GM19035 (cell line): Measurements from ENCODE around the gene CTPS2.
"Not testable (repeated sequence)": the region's sequence is repeated elsewhere in the genome, so short reads cannot be mapped to it uniquely, and the experiment has no call there.

Source experiments
- ATAC-seq: cut with Tn5 transposase; IDR thresholded peaks from one replicate; pipeline ENCODE4 v1.9.1; 2021; ENCODE audit not compliant: unreplicated experiment

Gene CTPS2

DNA sequence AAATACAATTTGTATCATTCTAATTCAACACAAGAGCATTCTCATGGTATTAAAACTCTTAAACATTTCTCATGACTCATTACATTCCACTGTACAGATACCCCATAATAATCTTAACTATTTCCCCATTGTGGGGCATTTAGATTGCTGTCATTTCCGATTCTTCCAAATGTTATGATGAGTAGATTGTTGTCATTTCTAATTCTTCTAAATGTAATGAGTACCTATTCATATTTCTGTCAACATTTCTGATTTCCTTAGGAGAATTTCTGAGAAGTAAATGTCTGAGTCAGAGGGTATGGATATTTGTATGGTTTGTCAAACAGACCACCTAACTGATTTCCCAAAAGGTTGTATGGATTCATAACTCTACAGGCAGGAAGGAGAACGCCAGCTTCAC, 54.2 kb downstream of the CTPS2 start:
- ATAC-seq = no peak

DNA sequence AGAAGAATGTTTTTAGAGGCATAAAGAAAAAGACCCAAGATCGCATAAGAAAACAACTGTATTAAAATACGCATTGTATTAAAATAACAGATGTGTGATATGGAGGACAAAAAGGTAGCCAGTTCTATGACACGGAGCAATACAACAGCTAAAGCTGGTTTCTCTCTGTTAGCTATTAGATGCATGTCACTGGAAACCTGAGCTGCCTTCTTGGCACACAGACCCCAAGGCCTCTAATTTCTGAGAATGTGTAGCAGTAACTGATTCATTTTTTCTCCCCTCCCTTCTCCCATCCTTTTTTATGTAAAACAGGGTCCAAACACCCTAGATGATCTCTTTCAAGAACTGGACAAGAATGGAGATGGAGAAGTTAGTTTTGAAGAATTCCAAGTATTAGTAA, 58.4 kb downstream of the CTPS2 start:
- no peak for ATAC-seq

DNA sequence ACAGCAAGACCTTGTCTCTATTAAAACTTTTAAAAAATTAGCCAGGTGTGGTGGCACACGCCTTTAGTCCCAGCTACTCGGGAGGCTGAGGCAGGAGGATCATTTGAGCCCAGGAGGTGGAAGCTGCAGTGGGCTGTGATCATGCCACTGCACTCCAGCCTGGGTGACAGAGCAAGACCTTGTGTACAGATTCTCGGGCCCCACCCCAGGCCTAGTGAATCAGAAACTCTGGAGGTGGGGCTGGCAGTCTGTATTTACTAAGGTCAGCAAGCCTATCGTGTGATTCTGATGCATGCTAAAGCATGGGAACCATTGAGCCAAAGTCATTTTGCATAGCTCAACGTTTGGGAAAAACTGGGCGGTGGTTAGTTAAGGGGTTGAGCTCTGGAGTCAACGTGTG, 59.0 kb downstream of the CTPS2 start:
- ATAC-seq = no peak

DNA sequence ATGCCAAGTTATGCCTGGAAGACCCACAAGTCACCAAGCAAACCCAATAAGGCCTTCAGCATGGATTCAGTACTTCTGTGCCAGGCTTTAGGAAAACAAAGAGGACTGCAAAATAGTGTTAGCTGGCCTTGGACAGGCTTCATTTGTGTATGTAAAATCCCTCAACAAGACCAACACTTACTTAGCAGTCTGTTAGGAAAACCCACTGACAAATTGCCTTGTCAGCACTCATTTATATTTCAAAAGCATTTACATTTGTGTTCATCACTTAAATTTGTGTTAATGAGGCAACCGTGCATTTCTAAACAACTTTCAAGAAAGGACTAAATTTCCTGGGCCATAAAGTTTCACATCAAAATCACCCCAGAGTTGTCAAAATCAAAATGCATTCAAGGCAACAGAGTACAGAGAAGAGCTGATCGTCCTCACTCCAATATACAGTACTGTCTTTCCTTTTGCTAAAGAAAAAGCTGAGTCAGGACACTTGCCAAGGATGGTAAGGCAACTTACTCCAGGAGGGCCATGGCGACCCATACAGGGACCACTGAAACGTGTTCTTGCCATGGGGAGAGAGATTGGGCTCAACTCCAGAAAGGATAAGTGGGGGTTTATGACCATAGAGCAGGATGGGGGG, 61.0 kb downstream of the CTPS2 start:
- ATAC-seq = no peak

DNA sequence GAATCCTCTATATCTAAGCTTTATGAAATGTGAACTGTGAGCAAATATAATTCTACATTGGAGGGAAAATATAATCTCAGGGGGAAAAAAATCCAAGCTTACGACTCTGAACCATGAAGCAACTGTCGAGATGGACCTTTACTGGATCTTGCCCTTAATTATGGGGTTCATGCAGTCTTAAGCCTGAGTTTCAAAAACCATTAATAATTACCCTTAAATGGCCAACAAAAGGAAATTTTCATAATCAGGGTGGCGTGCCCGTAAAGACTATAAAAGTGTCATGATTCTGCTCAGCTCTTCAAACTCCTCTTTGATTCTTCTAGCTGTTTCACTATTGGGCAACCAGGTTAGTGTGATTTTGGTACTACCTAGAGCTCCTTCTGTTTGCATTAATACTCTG, 62.6 kb downstream of the CTPS2 start, which contains the start of gene S100G:
Gene S100G (plus strand): TSS at position 301 of the 400 bp plus-strand sequence. CDS start 849 bp downstream, outside the sequence.
- ATAC-seq = no peak

DNA sequence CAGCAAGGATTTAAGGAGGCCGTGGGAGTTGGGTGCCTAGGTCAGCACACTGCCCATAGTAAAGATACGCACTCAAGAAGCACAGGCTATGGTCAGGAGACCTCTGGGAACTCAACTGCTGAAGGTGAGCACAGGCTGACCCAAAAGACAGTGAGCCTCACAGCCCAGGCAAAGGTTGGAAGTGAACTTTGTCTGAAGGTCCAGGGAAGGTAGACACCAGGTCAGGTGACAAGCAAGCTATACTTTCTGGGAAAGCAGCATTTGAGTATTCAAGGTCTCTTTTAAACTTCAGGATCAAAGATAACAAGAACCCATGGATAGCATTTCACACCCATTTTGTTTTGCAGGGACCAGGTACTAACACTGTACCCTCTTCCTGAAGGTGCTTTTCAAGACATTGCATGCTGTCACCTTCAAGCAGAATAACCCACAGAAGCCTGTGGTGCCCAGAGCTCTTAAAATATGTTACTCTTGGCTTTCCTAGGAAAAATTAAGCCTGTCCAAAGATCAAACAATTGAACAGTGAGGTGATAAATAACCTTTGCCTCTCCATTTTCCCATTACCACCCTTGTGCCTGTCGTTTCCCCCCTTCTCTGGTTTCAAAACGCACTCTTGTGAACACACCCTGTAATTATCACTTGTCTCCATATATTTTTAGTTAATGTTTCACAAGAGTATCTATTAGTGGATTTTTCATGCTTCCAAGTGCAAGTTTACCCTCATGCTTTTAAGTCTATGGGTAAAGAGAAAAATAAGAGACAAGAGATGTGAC, 65.9 kb downstream of the CTPS2 start:
- ATAC-seq = no peak

DNA sequence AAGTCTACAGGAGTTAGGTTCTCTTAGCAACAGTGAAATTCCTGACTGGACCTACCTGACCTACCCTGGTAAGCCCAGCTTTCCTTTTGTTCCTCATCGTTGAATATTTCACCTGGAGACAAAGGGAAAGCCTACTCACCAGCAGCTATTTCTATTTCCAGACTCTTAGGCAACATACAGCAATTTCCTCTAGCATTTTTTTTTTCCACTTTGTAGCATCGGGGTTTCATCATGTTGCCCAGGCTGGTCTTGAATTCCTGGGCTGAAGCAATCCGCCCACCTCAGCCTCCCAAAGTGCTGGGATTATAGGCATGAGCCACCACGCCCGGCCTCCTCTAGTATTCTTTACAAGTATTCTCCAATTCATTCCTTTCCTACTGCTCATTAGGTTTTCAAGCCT, 69.3 kb downstream of the CTPS2 start:
- no peak for ATAC-seq

DNA sequence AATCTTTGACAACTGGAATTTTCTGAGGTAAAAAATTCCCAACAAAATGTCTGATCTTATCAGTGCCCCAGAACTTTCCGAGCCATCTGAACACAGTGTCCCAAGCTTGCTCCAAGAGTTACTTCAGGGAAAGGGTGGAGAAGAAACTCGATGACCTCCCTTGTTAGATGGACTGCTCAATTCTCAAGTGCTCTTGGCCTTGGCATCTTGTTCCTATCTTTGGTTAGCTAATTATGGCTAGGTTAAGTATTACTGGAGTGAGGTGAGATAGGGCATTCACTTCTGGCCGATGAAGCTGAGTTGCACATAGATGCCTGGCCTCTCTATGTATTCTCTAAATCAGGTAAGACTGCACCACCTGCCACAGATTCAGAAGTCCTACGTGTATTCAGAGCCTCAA, 71.6 kb downstream of the CTPS2 start:
- no peak for ATAC-seq

DNA sequence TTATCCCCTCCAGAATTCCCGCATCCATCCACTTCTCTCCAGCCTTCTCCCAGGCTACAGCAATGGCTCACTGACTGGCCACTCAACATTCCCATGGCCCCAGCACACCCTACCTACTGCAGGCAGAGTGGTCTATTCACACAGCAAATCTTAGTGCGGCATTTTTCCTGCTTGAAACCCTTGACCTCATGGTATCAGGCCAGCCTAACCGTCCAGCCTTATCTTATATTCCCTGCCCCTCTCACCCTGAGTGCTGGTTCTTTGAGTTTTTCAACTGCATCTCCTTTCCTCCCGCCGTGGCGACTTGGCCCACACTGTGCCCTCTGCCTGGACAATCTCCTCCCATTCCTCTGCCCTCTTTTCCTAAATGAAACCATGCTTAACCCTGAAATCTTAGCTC, 72.5 kb downstream of the CTPS2 start:
- ATAC-seq = no peak

DNA sequence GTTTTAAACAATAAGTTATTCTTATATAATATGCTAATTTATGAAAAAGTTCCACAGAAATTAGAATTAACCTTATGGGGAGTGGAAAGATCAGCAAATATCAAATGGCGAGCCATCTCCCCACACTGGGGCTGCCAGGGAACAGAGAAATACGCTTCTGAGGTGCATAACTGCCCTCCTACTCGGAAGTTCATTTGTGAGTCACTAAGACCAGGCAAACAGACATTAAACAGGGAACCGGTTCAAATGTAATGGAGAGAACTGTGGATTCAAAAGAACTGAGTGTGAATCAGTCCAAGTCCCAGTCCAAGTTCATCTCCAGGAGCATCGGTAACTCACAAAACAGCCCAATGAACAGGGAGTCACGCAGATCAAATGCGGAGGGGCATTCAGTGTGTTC, 73.9 kb downstream of the CTPS2 start:
- no peak for ATAC-seq

DNA sequence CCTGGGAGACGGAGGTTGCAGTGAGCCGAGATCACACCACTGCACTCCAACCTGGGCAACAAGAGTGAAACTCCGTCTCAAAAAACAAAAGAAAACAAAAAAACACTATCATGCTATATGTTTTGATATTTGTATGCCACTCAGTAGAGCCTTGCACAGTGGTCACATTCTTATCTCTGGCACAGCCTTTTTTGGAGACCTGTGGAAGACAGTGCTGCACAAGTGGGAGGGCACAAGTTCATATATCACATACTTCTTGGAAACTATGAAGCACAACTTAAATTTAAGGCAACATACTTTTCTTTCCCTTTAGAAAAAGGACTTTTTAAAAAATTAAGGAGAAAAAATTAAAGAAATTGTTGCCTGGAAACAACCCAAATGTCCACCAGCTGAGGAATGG, 76.9 kb downstream of the CTPS2 start:
- ATAC-seq = no peak

DNA sequence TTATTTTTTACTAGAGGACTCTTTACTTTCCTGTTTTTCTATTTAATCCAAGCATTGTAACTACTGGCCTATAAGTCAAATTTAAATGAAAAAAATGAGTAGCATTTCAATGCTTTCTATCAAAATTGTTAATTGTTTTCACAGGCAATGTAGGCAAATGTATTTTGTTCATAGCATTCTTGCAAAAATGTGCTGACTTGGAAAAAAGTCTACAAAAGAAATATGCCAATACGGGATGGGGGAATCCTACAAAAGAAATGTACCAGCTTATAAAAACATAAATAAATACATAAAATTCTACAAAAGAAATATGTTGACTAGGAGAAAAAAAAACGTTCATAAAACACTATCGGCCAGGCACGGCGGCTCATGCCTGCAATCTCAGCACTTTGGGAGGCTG, 77.4 kb downstream of the CTPS2 start:
- ATAC-seq = no peak

DNA sequence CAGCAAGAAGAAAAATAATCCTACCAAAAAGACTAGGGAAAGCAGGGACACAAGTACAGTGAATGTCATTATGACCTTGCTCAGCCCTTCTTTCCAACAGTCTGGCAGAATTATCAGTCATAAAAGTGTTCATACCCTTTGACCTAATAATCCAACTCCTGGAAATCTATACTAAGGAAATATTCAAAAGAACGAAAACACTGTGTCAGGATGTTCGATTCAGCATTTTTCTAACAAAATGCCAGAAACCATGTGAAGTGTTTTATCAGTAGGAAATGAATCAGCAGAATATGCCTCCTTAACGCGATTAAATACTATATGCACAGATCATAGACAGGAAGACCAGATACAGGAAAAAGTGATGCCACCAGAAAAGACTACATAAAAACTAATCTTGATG, 78.7 kb downstream of the CTPS2 start:
- no peak for ATAC-seq

DNA sequence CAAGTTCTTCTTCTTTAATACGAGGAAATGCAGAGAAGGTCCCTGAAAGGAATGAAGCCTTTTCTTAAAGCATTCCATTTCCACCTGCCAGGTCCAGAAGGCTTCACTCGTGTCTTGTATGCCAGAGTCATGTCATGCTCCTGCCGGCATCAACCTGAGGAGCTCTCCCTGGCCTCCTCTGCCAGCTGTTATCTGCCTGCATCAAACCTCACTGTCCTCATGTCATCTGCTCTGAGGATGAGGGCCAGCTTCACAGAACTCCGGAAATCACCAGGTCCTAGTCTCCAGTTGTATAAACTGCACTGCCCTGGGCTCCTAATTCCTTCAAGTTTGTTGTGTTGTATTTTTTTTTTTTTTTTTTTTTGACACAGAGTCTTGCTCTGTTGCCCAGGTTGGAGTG, 82.6 kb downstream of the CTPS2 start:
- no peak for ATAC-seq

DNA sequence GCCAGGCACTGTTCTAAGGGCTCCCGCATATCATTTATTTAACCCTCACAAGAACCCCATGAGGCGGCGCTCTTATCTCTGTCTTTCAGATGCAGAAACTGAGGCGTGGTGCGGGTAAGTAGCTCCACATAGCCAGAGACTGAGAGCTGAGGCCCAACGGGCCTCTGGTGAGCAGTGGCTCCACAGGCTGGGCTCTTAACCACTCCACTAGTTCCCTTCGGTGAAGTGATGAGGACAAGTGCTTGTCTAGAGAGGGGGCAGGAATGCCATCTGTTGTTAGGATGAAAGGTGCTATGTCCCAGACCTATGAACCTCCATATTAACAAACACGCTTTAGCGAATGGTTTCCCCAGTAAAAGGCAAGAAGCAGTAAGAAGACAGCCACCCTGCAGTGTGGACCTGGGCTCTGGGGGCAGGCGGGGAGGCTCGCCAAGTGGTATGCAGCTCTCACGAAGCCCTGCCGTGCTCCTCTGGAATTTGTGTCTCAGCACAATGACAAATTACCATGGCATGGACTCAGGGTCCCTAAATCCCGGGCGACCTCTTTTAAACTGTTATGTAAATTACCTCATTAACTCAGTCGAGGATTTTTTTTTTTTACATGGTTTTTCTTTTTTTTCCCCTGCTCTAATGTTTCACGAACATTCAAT, 83.4 kb downstream of the CTPS2 start:
- ATAC-seq = no peak

DNA sequence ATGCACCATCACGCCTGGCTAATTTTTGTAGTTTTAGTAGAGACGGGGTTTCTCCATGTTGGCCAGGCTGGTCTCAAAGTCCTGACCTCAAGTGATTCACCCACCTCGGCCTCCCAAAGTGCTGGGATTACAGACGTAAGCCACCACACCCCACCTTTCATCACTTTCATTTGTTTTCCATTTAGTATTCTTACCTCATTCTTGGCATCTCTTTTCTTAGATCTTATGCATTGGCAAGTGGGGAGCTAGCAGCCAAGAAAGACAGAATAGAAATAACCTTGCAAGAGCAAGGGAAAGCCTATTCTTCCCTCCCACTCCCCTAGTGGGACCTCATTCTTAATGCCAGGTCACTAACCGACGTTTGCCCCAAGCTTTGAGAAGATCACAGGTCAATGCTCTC, 84.0 kb downstream of the CTPS2 start:
- ATAC-seq = not testable (repeated sequence)

DNA sequence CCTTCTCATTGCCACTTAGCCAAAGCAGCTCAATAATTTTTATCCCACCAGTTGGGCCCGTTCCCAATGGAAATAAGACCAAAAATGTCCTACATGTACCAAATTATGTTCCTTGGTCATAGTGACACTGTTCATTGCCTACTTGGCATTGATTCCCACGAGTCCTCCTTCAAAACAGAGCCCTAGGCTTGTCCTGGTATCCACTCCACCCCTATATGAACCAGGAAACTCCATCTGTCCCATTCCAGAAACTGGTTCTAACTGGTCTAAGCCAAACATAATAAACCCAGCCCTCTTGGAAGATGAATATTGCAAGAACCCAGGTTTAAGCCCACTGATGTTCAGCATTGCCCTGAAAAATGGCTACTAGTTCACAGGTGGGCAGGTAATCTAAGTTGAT, 93.4 kb downstream of the CTPS2 start:
- ATAC-seq = no peak

DNA sequence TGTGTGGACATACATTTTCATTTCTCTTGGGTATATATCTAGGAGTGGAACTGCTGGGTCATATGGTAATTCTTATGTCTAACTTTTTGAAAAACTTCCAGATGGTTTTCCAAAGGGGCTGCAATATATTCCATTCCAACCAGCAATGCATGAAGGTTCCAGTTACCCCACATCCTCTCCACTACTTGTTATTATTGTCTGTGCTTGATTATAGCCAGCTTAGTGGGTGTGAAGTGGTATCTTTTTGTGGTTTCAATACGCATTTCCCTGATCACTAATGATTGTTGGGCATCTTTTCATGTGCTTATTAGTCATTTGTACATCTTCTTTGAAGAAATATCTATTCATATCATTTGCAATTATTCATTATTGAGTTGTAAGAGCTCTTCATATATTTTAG, 94.0 kb downstream of the CTPS2 start:
- ATAC-seq = no peak

DNA sequence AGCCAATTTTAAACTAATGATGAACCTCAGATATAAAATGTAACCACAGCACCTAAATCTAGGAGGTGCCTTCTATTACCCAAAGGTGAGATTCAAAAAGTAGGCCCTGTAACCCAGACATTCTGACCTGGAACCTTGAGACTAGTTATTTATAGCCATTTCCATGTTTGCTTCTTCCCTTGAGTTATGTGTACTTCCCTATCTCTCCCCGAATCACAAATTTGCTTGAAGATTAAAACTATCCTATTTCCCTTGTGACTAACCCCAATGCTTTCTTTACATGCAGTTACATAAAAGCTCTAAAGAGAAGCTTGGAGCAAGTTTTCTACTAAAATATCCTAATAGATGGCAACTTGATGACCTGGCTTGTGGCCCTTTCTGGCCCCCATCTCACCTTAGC, 95.1 kb downstream of the CTPS2 start:
- no peak for ATAC-seq

DNA sequence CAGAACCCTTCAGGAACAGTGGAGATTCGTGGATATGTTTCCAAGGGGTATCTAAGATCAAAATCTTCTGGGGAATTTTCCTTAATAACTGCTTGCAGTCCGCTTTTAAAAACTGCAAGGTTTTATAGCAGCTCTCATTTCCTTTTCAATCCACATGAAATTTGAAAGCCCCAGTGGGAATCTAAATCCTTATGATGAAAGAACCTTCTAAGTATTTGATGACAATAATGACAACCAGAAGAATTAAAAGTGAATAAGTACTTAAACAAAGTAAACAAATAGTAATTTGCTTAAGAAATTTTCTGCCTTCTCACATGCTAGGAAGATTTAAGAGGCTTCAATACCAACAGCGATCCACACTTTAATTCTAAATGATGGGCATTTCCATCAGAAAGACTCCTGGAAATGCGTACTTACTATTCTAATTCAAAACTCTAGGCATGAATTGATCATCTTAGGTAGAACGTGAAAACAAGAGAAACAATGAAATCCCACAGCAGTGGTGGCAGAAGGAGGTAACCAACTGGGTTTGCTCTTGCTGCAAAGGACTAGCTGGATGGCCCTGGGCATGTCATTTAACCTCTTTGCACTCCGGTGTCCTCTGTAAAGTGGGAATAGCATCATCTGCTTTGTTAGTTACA, 100.1 kb downstream of the CTPS2 start:
- ATAC-seq = no peak

DNA sequence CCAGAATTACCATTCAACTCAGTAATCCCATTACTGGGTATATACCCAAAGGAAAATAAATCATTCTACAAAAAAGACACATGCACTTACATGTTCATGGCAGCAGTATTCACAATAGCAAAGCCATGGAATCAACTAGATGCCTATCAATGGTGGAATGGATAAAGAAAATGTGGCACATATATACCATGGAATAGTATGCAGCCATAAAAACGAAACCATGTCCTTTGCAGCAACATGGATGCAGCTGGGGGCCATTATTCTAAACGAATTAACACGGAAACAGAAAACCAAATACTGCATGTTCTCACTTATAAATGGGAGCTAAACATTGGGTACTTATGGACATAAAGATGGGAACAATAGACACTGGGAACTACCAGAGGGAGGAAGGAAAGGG, 101.8 kb downstream of the CTPS2 start:
- ATAC-seq = not testable (repeated sequence)

DNA sequence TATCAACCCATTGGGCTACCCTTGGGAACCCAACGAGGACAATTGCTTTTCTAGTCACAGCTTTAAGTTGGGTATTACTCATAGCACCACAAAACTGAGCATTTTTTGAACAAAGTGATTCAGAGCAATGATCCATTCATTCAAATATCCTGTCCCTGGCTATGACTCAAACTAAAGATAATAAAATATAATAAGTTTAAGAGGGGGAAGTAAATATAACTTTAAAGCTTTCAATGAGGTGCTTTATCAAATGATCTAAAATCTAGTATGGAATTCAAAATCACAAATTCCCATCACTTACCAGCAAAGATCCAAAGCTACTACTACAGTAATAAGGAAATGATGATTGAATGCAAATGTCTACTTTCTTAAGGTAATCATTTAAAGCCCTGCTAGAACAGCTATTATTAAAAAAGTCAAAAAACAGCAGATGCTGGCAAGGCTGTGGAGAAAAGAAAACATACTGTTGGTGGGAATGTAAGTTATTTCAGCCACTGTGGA, 102.3 kb downstream of the CTPS2 start:
- ATAC-seq = no peak
